ENCODE measurements around the gene TENT5D. TPM values are rescaled to one million over a fixed set of nuclear protein-coding genes. Genes with fewer than 3 reads are reported as not detected.

TENT5D gene
- total RNA-seq: not detected in 2 replicates

DNA sequence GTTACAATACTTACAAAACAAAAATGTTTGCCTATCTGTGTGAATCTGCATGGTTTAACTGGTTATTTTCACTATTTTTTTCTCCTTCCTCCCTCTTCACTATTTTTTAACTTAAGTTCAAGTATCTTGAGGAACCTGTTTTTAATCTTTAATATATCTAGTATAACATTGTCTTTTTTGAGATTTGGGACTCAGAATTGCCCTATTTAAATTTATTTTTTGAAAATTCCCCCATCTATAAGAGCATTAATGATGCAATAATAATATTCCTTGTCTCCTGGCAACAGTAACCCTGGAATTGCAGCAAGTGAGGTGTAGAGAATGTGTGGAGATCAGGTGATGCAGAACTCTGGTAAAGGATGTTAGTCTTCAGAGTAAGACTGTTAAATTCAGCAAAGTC is at the start of gene TENT5D:
Gene TENT5D (plus strand): TSS at position 301 of the 400 bp plus-strand sequence. CDS start 22,093 bp downstream, outside the sequence.

